Measurements from ENCODE around the gene GYPE. TPM values are rescaled to one million over a fixed set of nuclear protein-coding genes. Genes with fewer than 3 reads are reported as not detected.
A peak's percentile ranks its signal among the peaks of the same experiment; 100 is the strongest.
"Not testable (repeated sequence)": the region's sequence is repeated elsewhere in the genome, so short reads cannot be mapped to it uniquely, and the experiment has no call there.

The GYPE gene
- total and polyA plus RNA-seq, 2 donors from 2014 or later, result 0.60 to 0.63 TPM

DNA sequence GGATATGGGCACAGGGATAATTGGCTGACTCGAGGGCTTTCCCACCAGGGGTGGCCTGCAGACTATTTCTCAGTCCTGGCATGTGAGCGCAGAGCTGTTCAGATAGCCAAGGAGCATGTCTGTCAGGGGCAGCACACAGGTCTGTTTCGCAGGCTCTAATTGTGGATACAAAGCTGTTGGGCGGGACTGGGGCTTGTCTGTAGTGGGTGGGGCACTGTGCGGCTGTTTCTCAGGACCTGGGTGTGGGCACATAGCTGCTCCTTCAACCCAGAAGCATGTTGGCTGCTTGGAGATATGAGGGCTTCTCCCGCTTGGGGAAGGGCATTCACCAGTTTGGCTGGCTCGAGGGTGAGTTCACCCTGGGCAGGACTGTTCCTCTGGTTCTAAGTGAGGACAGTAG, 65.9 kb downstream of the GYPE start:
- H3K27ac ChIP-seq (ENCODE audit: low read depth in 2 of 2, low read length in 2 of 2); H3K9ac ChIP-seq (ENCODE audit: low read length in 3 of 3); FAIRE-seq; H3K9me3 ChIP-seq (ENCODE audit: control insufficient read depth in 2 of 3, insufficient read depth in 1 of 3, low read length in 3 of 3); H3K4me1 ChIP-seq (ENCODE audit: control insufficient read depth in 2 of 3, insufficient read depth in 2 of 3, low read depth in 1 of 3, low read length in 3 of 3); H3K36me3 ChIP-seq (ENCODE audit: control insufficient read depth in 2 of 3, insufficient read depth in 3 of 3, low read length in 3 of 3); H3K4me3 ChIP-seq (ENCODE audit: low read length in 3 of 3); DNase-seq; H3K27me3 ChIP-seq (ENCODE audit: control insufficient read depth, insufficient read depth, low read length); intact Hi-C loops (cut with DNase I): not testable (repeated sequence)

DNA sequence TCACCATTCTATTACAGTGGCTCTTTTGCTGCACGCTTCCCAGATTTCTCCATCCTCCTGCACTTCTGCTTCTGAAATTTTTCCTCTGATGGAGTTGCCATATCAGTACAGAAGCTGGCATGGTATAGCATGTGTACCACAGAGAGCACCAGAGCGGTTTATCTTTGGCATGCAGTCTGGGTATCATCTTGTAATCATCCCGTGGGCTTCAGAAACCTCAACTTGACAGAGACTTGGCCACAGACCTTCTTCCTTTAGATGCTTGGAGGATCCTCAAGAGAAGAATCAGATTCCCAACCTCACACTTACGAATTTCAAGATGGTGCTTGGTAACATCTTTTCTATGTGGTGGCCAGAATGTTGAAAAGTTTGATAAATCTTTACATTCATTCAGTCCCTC, 71.2 kb downstream of the GYPE start:
- DNase-seq; H3K4me1 ChIP-seq (ENCODE audit: control insufficient read depth in 2 of 3, insufficient read depth in 2 of 3, low read depth in 1 of 3, low read length in 3 of 3); H3K4me3 ChIP-seq (ENCODE audit: low read length in 3 of 3); H3K36me3 ChIP-seq (ENCODE audit: control insufficient read depth in 2 of 3, insufficient read depth in 3 of 3, low read length in 3 of 3); FAIRE-seq; H3K27ac ChIP-seq (ENCODE audit: low read depth in 2 of 2, low read length in 2 of 2); H3K9me3 ChIP-seq (ENCODE audit: control insufficient read depth in 2 of 3, insufficient read depth in 1 of 3, low read length in 3 of 3); H3K9ac ChIP-seq (ENCODE audit: low read length in 3 of 3); H3K27me3 ChIP-seq (ENCODE audit: control insufficient read depth, insufficient read depth, low read length); intact Hi-C loops (cut with DNase I): not testable (repeated sequence)

- H3K27ac ChIP-seq (ENCODE audit: low read depth in 2 of 2, low read length in 2 of 2); H3K9ac ChIP-seq (ENCODE audit: low read length in 3 of 3); FAIRE-seq; intact Hi-C loops (cut with DNase I); H3K4me3 ChIP-seq (ENCODE audit: low read length in 3 of 3); H3K27me3 ChIP-seq (ENCODE audit: control insufficient read depth, insufficient read depth, low read length); H3K9me3 ChIP-seq (ENCODE audit: control insufficient read depth in 2 of 3, insufficient read depth in 1 of 3, low read length in 3 of 3); H3K4me1 ChIP-seq (ENCODE audit: control insufficient read depth in 2 of 3, insufficient read depth in 2 of 3, low read depth in 1 of 3, low read length in 3 of 3); H3K36me3 ChIP-seq (ENCODE audit: control insufficient read depth in 2 of 3, insufficient read depth in 3 of 3, low read length in 3 of 3): not testable (repeated sequence)
- peak in 2 of 5 donors; percentile 34 to 79 for DNase-seq
These were observed 71.7 kb downstream of the GYPE start for GRCh38 chr4:143833676-143834075.

DNA sequence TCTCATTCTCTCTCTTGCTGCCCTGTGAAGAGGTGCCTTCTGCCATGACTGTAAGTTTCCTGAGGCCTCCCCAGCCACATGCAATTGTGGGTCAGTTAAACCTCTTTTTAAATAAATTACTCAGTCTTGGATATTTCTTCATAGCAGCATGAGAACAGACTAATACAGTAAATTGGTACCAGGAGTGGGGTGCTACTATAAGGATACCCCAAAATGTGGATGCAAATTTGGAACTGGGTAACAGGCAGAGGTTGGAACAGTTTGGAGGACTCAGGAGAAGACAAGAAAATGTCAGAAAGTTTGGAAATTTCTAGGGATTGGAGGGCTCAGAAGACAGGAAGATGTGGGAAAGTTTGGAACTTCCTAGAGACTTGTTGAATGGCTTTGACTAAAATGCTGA, 74.8 kb downstream of the GYPE start:
- FAIRE-seq; H3K27ac ChIP-seq (ENCODE audit: low read depth in 2 of 2, low read length in 2 of 2); H3K4me1 ChIP-seq (ENCODE audit: control insufficient read depth in 2 of 3, insufficient read depth in 2 of 3, low read depth in 1 of 3, low read length in 3 of 3); H3K9me3 ChIP-seq (ENCODE audit: control insufficient read depth in 2 of 3, insufficient read depth in 1 of 3, low read length in 3 of 3); H3K36me3 ChIP-seq (ENCODE audit: control insufficient read depth in 2 of 3, insufficient read depth in 3 of 3, low read length in 3 of 3); H3K9ac ChIP-seq (ENCODE audit: low read length in 3 of 3); DNase-seq; intact Hi-C loops (cut with DNase I); H3K4me3 ChIP-seq (ENCODE audit: low read length in 3 of 3); H3K27me3 ChIP-seq (ENCODE audit: control insufficient read depth, insufficient read depth, low read length): not testable (repeated sequence)

- FAIRE-seq; H3K27me3 ChIP-seq (ENCODE audit: control insufficient read depth, insufficient read depth, low read length); DNase-seq; H3K9ac ChIP-seq (ENCODE audit: low read length in 3 of 3); intact Hi-C loops (cut with DNase I); H3K9me3 ChIP-seq (ENCODE audit: control insufficient read depth in 2 of 3, insufficient read depth in 1 of 3, low read length in 3 of 3); H3K36me3 ChIP-seq (ENCODE audit: control insufficient read depth in 2 of 3, insufficient read depth in 3 of 3, low read length in 3 of 3); H3K4me3 ChIP-seq (ENCODE audit: low read length in 3 of 3); H3K27ac ChIP-seq (ENCODE audit: low read depth in 2 of 2, low read length in 2 of 2); H3K4me1 ChIP-seq (ENCODE audit: control insufficient read depth in 2 of 3, insufficient read depth in 2 of 3, low read depth in 1 of 3, low read length in 3 of 3): not testable (repeated sequence)
These were observed 76.1 kb downstream of the GYPE start for GRCh38 chr4:143829239-143829620.

Other genes starting within 250 kb of the GYPE start
- gene FREM3, start 204.9 kb downstream of the GYPE start, total RNA-seq, result 0.06 TPM
- not detected for gene FREM3, start 204.9 kb downstream of the GYPE start, polyA plus RNA-seq (ENCODE audit: insufficient read depth, low read depth, low replicate concordance)
- not detected for gene GYPB, start 113.8 kb upstream of the GYPE start, total RNA-seq
- not detected for gene GYPB, start 113.8 kb upstream of the GYPE start, polyA plus RNA-seq (ENCODE audit: insufficient read depth, low read depth, low replicate concordance)
- gene GYPA, start 235.2 kb upstream of the GYPE start, total RNA-seq, result not detected
- 2.6 TPM for gene GYPA, start 235.2 kb upstream of the GYPE start, polyA plus RNA-seq (ENCODE audit: insufficient read depth, low read depth, low replicate concordance)